Measurements from ENCODE around the gene LHFPL2. TPM values are rescaled to one million over a fixed set of nuclear protein-coding genes. Genes with fewer than 3 reads are reported as not detected.

Gene LHFPL2
- total and polyA plus RNA-seq, 2 donors from 2014 or later: 1.8 to 12.6 TPM

DNA sequence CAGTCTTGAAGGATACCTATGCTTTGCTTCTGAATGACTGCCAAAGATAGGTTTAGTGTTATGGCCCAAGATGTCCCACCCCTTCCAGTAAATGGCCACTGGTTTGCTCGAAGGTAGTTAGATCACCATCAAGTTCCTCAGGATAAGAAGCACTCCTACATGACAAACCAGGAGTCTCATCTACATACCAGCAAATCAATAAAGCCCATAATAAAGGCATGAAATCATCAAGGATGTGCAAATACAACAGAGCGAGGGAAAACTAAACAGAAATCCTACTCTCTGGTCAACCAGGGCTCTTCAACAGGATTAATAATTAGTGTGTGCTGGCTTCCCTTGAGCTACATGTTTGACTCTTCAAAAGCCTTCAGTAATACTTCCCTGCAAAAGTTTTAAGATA is 141.0 kb downstream of the LHFPL2 start:
- H3K27ac ChIP-seq (ENCODE audit: low read depth in 2 of 2, low read length in 2 of 2): no peak overlapping the region
- no peak overlapping the region for H3K9ac ChIP-seq (ENCODE audit: low read length in 3 of 3)
- TF ChIP-seq, protein P1, sequence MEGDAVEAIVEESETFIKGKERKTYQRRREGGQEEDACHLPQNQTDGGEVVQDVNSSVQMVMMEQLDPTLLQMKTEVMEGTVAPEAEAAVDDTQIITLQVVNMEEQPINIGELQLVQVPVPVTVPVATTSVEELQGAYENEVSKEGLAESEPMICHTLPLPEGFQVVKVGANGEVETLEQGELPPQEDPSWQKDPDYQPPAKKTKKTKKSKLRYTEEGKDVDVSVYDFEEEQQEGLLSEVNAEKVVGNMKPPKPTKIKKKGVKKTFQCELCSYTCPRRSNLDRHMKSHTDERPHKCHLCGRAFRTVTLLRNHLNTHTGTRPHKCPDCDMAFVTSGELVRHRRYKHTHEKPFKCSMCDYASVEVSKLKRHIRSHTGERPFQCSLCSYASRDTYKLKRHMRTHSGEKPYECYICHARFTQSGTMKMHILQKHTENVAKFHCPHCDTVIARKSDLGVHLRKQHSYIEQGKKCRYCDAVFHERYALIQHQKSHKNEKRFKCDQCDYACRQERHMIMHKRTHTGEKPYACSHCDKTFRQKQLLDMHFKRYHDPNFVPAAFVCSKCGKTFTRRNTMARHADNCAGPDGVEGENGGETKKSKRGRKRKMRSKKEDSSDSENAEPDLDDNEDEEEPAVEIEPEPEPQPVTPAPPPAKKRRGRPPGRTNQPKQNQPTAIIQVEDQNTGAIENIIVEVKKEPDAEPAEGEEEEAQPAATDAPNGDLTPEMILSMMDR (IDR thresholded peaks at IDR 0.05; ENCODE audit: borderline replicate concordance, extremely low read depth, insufficient read depth): no peak
- H3K9me3 ChIP-seq (ENCODE audit: control insufficient read depth in 2 of 3, insufficient read depth in 1 of 3, low read length in 3 of 3): no peaks in the 10 kb centered on the region
- no peak overlapping the region for H3K4me3 ChIP-seq (ENCODE audit: low read length in 3 of 3)
- intact Hi-C loops (cut with DNase I): no loop called here
- peaks cover 0 to 16% (median 13%) of the 10 kb centered on the region in 3 donors for H3K4me1 ChIP-seq (ENCODE audit: control insufficient read depth in 2 of 3, insufficient read depth in 2 of 3, low read depth in 1 of 3, low read length in 3 of 3)
- no peaks in the 10 kb centered on the region for H3K36me3 ChIP-seq (ENCODE audit: control insufficient read depth in 2 of 3, insufficient read depth in 3 of 3, low read length in 3 of 3)
- H3K27me3 ChIP-seq (ENCODE audit: control insufficient read depth, insufficient read depth, low read length): no peaks in the 10 kb centered on the region
- DNase-seq (no peak), FAIRE-seq (no peak)

DNA sequence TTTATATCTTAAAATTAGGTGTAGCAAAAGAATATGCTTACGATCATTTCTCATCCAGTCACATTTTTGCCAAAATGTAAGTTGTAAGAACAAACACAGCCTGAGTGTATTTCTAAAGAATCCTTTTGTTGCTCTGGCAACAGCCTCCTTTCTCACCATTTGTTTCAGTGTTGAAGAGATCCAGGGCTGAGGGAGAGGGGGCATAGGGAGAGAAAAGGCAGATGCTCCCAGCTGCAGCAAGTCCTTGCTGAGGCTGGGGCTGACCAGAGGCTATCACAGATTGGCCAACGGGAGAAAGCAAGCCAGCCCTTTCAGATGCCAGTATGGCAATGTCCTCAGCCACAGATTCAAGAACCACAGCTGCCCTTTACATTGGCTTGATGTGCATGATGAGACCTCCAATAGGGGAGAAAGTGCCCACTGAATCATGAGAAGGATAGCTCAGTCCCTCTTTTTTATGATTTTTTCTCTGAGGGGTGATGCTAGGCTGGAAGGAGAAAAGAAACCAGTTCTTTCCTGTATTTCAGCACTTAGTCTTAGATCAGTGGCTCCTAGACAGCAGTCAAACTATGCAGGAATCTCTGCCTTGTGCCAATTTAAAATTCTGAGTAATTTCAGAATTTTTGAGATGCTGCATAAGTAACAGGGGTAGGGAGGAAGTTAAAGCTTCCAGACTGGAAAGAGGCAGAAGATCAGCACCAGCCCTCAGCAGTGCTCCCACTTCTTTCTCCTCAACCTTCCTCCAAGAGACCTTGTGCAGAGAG is 142.1 kb downstream of the LHFPL2 start:
- DNase-seq (peak in 1 of 5 donors; percentile 73), FAIRE-seq (no peak)
- no peak overlapping the region for H3K4me3 ChIP-seq (ENCODE audit: low read length in 3 of 3)
- H3K27me3 ChIP-seq (ENCODE audit: control insufficient read depth, insufficient read depth, low read length): no peaks in the 10 kb centered on the region
- H3K27ac ChIP-seq (ENCODE audit: low read depth in 2 of 2, low read length in 2 of 2): no peak overlapping the region
- no peaks in the 10 kb centered on the region for H3K36me3 ChIP-seq (ENCODE audit: control insufficient read depth in 2 of 3, insufficient read depth in 3 of 3, low read length in 3 of 3)
- no peak overlapping the region for H3K9ac ChIP-seq (ENCODE audit: low read length in 3 of 3)
- peaks cover 2 to 16% (median 13%) of the 10 kb centered on the region in 3 donors for H3K4me1 ChIP-seq (ENCODE audit: control insufficient read depth in 2 of 3, insufficient read depth in 2 of 3, low read depth in 1 of 3, low read length in 3 of 3)
- H3K9me3 ChIP-seq (ENCODE audit: control insufficient read depth in 2 of 3, insufficient read depth in 1 of 3, low read length in 3 of 3): no peaks in the 10 kb centered on the region
- TF ChIP-seq, protein P1 (IDR thresholded peaks at IDR 0.05; ENCODE audit: borderline replicate concordance, extremely low read depth, insufficient read depth): no peak
- intact Hi-C loops (cut with DNase I): no loop called here

- no peaks in the 10 kb centered on the region for H3K9me3 ChIP-seq (ENCODE audit: control insufficient read depth in 2 of 3, insufficient read depth in 1 of 3, low read length in 3 of 3)
- TF ChIP-seq, protein P1 (IDR thresholded peaks at IDR 0.05; ENCODE audit: borderline replicate concordance, extremely low read depth, insufficient read depth): no peak
- H3K9ac ChIP-seq (ENCODE audit: low read length in 3 of 3): no peak overlapping the region
- FAIRE-seq (no peak), DNase-seq (no peak)
- no peak overlapping the region for H3K4me3 ChIP-seq (ENCODE audit: low read length in 3 of 3)
- no peaks in the 10 kb centered on the region for H3K36me3 ChIP-seq (ENCODE audit: control insufficient read depth in 2 of 3, insufficient read depth in 3 of 3, low read length in 3 of 3)
- intact Hi-C loops (cut with DNase I): no loop called here
- no peaks in the 10 kb centered on the region for H3K27me3 ChIP-seq (ENCODE audit: control insufficient read depth, insufficient read depth, low read length)
- no peak overlapping the region for H3K27ac ChIP-seq (ENCODE audit: low read depth in 2 of 2, low read length in 2 of 2)
- peaks cover 4 to 16% (median 13%) of the 10 kb centered on the region in 3 donors for H3K4me1 ChIP-seq (ENCODE audit: control insufficient read depth in 2 of 3, insufficient read depth in 2 of 3, low read depth in 1 of 3, low read length in 3 of 3)
Measured at GRCh38 chr5:78505860-78506259, 142.7 kb downstream of the LHFPL2 start.

All from kidney (tissue), 14 donors.